GM13976 (cell line): ENCODE data around the gene SLC34A1.

Experiments
- DNase-seq: peaks from one replicate; pipeline ENCODE4 v3.0.0; 2012; ENCODE audit warnings: low spot score
- in situ Hi-C: fragments of 300-500 bp; cut with MboI; formaldehyde crosslinking; loops from one replicate; pipeline ENCODE4 v1.12.0; 2022; ENCODE audit warnings: low sequenced_read_pairs, mixed read lengths, inconsistent platforms; ENCODE audit not compliant: unreplicated experiment
- TF ChIP-seq, protein P1 (sequence below): IDR thresholded peaks from 2 replicates; pipeline ENCODE4 v1.5.1; 2012; ENCODE audit warnings: borderline replicate concordance, mild to moderate bottlenecking; ENCODE audit not compliant: insufficient read depth; ENCODE audit errors: extremely low read depth, missing control alignments, control extremely low read depth

SLC34A1 gene

GRCh38 chr5:177393206-177393765, 9.1 kb downstream of the SLC34A1 start:
- TF ChIP-seq, protein P1, sequence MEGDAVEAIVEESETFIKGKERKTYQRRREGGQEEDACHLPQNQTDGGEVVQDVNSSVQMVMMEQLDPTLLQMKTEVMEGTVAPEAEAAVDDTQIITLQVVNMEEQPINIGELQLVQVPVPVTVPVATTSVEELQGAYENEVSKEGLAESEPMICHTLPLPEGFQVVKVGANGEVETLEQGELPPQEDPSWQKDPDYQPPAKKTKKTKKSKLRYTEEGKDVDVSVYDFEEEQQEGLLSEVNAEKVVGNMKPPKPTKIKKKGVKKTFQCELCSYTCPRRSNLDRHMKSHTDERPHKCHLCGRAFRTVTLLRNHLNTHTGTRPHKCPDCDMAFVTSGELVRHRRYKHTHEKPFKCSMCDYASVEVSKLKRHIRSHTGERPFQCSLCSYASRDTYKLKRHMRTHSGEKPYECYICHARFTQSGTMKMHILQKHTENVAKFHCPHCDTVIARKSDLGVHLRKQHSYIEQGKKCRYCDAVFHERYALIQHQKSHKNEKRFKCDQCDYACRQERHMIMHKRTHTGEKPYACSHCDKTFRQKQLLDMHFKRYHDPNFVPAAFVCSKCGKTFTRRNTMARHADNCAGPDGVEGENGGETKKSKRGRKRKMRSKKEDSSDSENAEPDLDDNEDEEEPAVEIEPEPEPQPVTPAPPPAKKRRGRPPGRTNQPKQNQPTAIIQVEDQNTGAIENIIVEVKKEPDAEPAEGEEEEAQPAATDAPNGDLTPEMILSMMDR: no peak
- in situ Hi-C loops: no loop called here
- no peak for DNase-seq

GRCh38 chr5:177393990-177394389, 9.8 kb downstream of the SLC34A1 start:
- TF ChIP-seq, protein P1: no peak
- in situ Hi-C loops: no loop called here

DNA sequence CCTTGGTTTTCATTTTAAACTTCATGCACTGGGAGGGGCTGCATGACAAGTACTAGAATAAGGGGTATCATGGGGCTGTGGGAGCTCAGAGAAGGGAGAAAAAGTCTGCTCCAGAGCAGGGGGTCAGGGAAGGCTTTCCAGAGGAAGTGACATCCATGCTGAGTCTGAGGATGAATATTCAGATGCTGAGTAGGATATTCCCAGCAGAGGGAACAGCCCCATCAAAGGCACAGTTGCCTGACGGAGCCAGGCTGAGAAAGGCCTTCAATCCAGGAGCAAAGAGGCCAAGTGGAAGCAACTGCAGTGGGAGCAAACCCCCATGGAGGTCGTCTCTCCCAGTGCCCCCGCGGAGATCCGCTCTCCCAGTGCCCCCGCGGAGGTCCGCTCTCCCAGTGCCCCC, 11.8 kb downstream of the SLC34A1 start:
- TF ChIP-seq, protein P1: no peak
- in situ Hi-C loops: no loop called here
- no peak for DNase-seq

More at GRCh38 chr5:177393990-177394389, 9.8 kb downstream of the SLC34A1 start:
- no peak for DNase-seq

GRCh38 chr5:177396807-177397206, 12.6 kb downstream of the SLC34A1 start:
- DNase-seq: no peak
- TF ChIP-seq, protein P1: no peak
- in situ Hi-C loops: no loop called here

DNA sequence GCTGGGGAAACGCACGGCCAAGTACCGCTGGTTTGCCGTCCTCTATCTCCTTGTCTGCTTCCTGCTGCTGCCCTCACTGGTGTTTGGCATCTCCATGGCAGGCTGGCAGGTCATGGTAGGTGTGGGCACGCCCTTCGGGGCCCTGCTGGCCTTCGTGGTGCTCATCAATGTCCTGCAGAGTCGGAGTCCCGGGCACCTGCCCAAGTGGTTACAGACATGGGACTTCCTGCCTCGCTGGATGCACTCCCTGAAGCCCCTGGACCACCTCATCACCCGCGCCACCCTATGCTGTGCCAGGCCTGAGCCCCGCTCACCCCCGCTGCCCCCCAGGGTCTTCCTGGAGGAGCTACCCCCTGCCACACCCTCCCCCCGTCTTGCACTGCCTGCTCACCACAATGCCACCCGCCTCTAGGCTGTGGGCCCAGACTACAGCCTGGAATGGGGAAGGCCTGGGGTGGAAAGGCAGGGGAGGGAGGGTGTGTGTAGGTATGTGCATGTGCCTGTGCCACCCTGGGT, 13.7 kb downstream of the SLC34A1 start:
- no peak for DNase-seq
- in situ Hi-C loops: no loop called here
- TF ChIP-seq, protein P1: no peak

DNA sequence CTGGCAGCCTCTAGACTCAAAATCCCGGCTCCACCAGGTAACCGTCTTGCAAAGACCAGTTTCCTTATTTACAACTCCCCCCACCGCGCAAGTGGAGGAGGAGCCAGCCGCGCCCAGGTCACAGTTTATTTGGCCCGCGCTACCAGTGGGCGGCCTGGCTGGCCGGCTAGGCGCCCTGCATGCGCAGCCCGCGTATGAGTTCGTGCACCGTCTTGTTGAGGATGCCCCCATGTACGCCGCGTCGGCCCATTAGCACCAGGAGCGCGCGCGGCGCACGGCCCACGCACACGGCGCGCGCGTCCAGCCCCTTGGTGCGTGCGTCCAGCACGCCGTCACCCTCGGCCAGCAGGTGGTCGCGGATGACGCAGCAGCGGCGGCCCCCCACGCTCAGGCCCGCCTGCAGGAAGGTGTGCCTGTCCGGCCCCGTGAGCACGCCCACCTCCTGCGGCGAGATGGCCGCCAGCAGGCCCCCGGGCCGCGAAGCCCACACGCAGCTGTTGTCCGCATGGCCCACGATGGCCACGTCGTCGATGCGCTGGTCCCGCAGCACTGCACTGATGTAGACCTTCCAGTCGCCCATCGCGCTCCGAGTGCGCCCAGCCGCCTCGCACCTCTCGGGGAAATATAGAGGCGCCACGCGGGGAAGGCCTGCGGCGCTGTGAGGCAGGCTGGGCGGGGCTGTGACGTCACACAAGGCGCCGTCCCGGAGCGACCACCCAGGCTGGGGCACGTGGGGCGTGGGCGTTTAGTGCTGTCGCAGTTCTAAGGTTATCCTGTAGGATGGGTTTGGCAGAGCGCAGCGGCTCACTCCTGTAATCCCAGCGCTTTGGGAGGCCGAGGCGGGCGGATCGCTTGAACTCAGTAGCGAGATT, 16.0 kb downstream of the SLC34A1 start, which contains the start of gene PFN3:
TSS of gene PFN3 (minus strand) at position 665 of the 872 bp plus-strand sequence. CDS start at position 580, 85 bp downstream.
- TF ChIP-seq, protein P1: no peak
- in situ Hi-C loops: loop anchor here (10.0 kb wide), 1 partner anchor 55 kb away; no protein-coding TSS in a partner anchor
- no peak for DNase-seq
